NCI-H2029 treated with DMSO at 0.1 percent for 48 hours (cell line): ENCODE measurements around the gene UGT1A8.

ENCODE experiments used
- DNase-seq: peaks from one replicate; lab custom pipeline; 2025; lab: John Stamatoyannopoulos, UW

Gene UGT1A8

GRCh38 chr2:233819884-233820773, 202.7 kb downstream of the UGT1A8 start:
- no peak for DNase-seq

GRCh38 chr2:233820774-233821105, 203.3 kb downstream of the UGT1A8 start:
- no peak for DNase-seq

GRCh38 chr2:233821196-233821595, 203.8 kb downstream of the UGT1A8 start:
- no peak for DNase-seq

GRCh38 chr2:233821709-233822100, 204.3 kb downstream of the UGT1A8 start:
- DNase-seq = no peak

- DNase-seq = no peak
These were observed 204.8 kb downstream of the UGT1A8 start for GRCh38 chr2:233822101-233822771.
